Kidney (tissue), 14 donors: ENCODE data around the gene F2RL3. TPM values are rescaled to one million over a fixed set of nuclear protein-coding genes. Genes with fewer than 3 reads are reported as not detected.

Experiments used
- DNase-seq, 5 donors: peaks; one replicate each; pipeline ENCODE4 v3.0.0-alpha.2; 2013 to 2020
- FAIRE-seq: peaks from 2 replicates; lab custom pipeline; 2012; peaks lifted over from hg19 to GRCh38; lab: Jason Lieb, UNC
- H3K27ac ChIP-seq, 2 donors: one replicate each; pipeline ENCODE4 v1.7.0; 2013; ENCODE audit warnings: low read depth in 2 of 2, low read length in 2 of 2, inconsistent platforms in 1 of 2
- H3K27me3 ChIP-seq: one replicate; pipeline ENCODE4 v1.7.1; 2013; ENCODE audit warnings: low read length, inconsistent platforms; ENCODE audit not compliant: control insufficient read depth, insufficient read depth
- H3K36me3 ChIP-seq, 3 donors: one replicate each; pipeline versions ENCODE4 v1.7.0 to v1.7.1; 2013; ENCODE audit warnings: low read length in 3 of 3, control low read depth in 1 of 3, inconsistent platforms in 1 of 3; ENCODE audit not compliant: insufficient read depth in 3 of 3, control insufficient read depth in 2 of 3
- H3K4me1 ChIP-seq, 3 donors: one replicate each; pipeline versions ENCODE4 v1.7.0 to v1.7.1; 2013; ENCODE audit warnings: low read length in 3 of 3, inconsistent platforms in 1 of 3, low read depth in 1 of 3; ENCODE audit not compliant: control insufficient read depth in 2 of 3, insufficient read depth in 2 of 3
- H3K4me3 ChIP-seq, 3 donors: one replicate each; pipeline versions ENCODE4 v1.7.0 to v1.8.1; 2013; ENCODE audit warnings: low read length in 3 of 3, control low read depth in 1 of 3, inconsistent platforms in 1 of 3
- H3K9ac ChIP-seq, 3 donors: one replicate each; pipeline versions ENCODE4 v1.7.0 to v1.7.1; 2013; ENCODE audit warnings: low read length in 3 of 3, control low read depth in 1 of 3, inconsistent platforms in 1 of 3
- H3K9me3 ChIP-seq, 3 donors: one replicate each; pipeline versions ENCODE4 v1.7.0 to v1.7.1; 2013; ENCODE audit warnings: low read length in 3 of 3, control low read depth in 1 of 3, inconsistent platforms in 1 of 3; ENCODE audit not compliant: control insufficient read depth in 2 of 3, insufficient read depth in 1 of 3
- intact Hi-C: fragments of 100-400 bp; cut with DNase I; formaldehyde crosslinking; loops from one replicate; pipeline ENCODE4 v1.11.1; 2022
- polyA plus RNA-seq: library from polyadenylated mRNA; stranded (reverse); fragments of 350-450 nt; fragmentation: Illumina TruSeq; extraction: RNeasy Lipid Tissue Mini Kit (QIAGEN cat#74804); gene quantifications from one replicate; pipeline ENCODE4 v1.2.3, GENCODE V29; 2014; ENCODE audit warnings: low read depth, low replicate concordance; ENCODE audit not compliant: insufficient read depth
- total RNA-seq: library from RNA; stranded (reverse); fragmentation: NEBNext Ultra II Directional; extraction: Animal tissue kit (Norgen Biotek cat#: 25700); gene quantifications from one replicate; pipeline ENCODE4 v1.2.1, GENCODE V29; 2021
- TF ChIP-seq, protein P1 (sequence below): IDR thresholded peaks from 3 replicates; pipeline ENCODE4 v1.5.1; 2012; ENCODE audit warnings: mild to moderate bottlenecking, moderate library complexity, borderline replicate concordance; ENCODE audit not compliant: insufficient read depth; ENCODE audit errors: extremely low read depth
- donor health status: control.
- donor health status: control.
- donor health status: control.
- donor health status: control.
- donor health status: control.
- donor health status: DM: yes; HTN: yes; CAD: no.
- donor health status: Normal renal cell carcinoma (clear cell type).

Gene F2RL3
- total and polyA plus RNA-seq, 2 donors from 2014 or later, result 1.4 to 3.2 TPM

DNA sequence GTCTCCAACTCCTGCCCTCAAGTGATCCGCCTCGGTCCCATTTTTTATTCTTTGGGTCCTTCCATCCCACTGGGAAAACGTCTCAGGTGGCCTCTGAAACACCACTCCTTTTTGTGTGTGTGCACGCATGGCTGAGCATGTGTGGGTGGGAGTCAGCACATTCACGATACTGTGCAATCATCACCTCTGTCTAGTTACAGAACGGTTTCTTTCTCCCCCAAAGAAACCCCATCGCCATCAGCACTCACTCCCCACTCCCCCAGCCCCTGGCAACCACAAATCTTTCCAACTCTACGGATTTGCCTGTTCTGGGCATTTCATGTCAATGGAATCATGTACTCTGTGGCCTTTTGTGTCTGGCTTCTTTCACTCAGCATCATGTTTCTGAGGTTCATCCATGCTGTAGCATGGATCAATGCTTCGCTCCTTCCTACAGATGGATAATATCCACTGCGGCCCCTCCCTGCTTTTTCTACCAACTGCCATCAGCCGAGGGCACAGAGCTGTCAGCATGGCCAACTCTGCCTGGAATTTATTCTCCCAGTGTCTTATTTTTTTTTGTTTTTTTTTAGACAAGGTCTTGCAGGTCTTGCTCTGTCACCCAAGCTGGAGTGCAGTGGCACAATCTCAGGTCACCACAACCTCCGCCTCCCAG, 9.7 kb downstream of the F2RL3 start:
- Histone ChIP-seq H3K27me3 (no peaks in the 10 kb centered on the region), H3K36me3 (no peaks in the 10 kb centered on the region), H3K4me3 (no peak overlapping the region), H3K9me3 (no peaks in the 10 kb centered on the region), H3K27ac (no peak overlapping the region), H3K9ac (no peak overlapping the region), H3K4me1 (peaks cover 0 to 2% (median 0%) of the 10 kb centered on the region in 3 donors)
- FAIRE-seq (no peak), DNase-seq (peak in 4 of 5 donors; percentile 79 to 89 (median 84))
- intact Hi-C loops, result no loop called here
- TF ChIP-seq, protein P1, sequence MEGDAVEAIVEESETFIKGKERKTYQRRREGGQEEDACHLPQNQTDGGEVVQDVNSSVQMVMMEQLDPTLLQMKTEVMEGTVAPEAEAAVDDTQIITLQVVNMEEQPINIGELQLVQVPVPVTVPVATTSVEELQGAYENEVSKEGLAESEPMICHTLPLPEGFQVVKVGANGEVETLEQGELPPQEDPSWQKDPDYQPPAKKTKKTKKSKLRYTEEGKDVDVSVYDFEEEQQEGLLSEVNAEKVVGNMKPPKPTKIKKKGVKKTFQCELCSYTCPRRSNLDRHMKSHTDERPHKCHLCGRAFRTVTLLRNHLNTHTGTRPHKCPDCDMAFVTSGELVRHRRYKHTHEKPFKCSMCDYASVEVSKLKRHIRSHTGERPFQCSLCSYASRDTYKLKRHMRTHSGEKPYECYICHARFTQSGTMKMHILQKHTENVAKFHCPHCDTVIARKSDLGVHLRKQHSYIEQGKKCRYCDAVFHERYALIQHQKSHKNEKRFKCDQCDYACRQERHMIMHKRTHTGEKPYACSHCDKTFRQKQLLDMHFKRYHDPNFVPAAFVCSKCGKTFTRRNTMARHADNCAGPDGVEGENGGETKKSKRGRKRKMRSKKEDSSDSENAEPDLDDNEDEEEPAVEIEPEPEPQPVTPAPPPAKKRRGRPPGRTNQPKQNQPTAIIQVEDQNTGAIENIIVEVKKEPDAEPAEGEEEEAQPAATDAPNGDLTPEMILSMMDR, result no peak

- no peak for DNase-seq
- Histone ChIP-seq H3K9me3 (no peaks in the 10 kb centered on the region), H3K4me3 (no peak overlapping the region), H3K36me3 (no peaks in the 10 kb centered on the region), H3K4me1 (peaks cover 0 to 2% (median 0%) of the 10 kb centered on the region in 3 donors), H3K27ac (no peak overlapping the region), H3K27me3 (no peaks in the 10 kb centered on the region), H3K9ac (no peak overlapping the region)
- no peak for FAIRE-seq
- TF ChIP-seq, protein P1, result peak; percentile 19
- intact Hi-C loops, result no loop called here
Measured at GRCh38 chr19:16899566-16900075, 10.8 kb downstream of the F2RL3 start.

DNA sequence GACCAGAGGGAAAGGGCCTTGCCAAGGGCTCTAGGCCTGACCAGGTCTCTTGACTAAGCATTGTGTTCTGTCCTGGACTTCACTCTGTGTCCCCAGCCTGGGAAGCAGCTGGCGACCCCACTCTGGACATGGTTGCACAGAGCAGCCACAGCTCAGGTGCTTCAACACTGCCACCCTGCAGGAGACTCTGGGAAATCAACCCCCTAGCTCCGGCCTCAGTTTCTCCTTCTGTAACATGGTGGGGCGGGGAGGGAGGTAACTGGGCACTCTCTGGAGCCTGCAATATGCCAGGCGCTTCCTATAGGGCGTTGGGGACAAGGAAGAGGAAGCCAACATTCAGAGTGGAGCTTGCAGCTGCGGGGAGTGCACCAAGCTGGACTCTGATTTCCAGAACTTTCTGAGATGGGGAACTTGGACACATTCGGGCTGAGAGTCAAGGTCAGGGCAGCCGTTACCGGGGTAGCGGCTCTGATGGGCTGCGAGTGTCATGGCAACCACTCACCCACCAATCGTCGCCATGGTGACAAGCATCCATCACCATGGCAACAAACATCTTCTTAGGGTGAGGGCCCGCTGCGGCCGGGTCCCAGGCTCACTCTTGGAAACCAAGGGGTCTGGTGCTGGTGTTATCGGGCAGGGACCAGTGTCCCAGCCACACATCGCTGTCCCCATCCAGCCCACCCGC, 12.8 kb downstream of the F2RL3 start:
- DNase-seq (no peak), FAIRE-seq (no peak)
- no peaks in the 10 kb centered on the region for H3K27me3 ChIP-seq
- peaks cover 0 to 2% (median 0%) of the 10 kb centered on the region in 3 donors for H3K4me1 ChIP-seq
- no peak overlapping the region for H3K9ac ChIP-seq
- H3K27ac ChIP-seq, result no peak overlapping the region
- H3K4me3 ChIP-seq, result no peak overlapping the region
- intact Hi-C loops, result no loop called here
- no peaks in the 10 kb centered on the region for H3K9me3 ChIP-seq
- no peaks in the 10 kb centered on the region for H3K36me3 ChIP-seq
- TF ChIP-seq, protein P1, result no peak
